Head of caudate nucleus (tissue), 42 donors: ENCODE measurements around the gene ATPAF2.

Experiments
- DNase-seq, 42 donors: peaks; one replicate each; pipeline versions ENCODE4 v3.0.0 to v3.0.0-alpha.2; 2020 to 2021; ENCODE audit warnings: mixed read lengths in 7 of 42
- intact Hi-C: fragments of 100-400 bp; cut with DNase I; formaldehyde crosslinking; loops from one replicate; pipeline ENCODE4 v1.15.0; 2022

Gene ATPAF2

DNA sequence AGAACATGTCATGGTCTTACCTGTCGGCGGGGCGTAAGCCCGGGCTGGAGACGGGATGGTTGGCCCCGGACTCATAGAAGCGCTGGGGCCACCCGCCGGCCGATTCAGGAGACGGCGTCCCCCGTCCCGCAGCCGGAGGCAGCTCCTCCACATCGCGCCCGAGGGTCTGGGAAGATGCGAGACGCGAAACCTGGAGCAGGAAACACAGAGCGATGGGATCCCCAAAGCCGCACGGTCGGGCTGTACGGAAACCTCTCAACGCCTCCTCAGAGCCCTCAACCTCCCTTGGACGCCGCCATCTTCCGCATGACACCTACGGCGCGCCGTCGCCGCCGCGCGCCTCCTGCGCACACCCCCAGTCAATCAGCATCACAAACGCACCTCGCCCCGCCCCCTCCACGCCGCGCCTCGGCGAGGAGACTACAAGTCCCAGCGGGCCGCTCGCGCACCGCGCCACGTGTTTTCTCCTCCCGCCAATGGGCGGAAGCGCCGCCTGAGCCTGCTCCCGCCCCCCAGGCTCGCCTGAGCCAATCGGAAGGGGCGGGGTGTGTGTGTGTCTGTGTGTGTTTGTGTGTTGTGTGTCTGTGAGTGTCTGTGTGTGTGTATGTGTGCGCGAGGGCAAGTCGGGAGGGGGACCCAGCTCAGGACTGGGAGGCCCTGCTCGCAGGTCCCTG lies at the start of gene ATPAF2, which contains the start of gene GID4:
Gene ATPAF2, minus strand, starts transcription at position 308 of the 674 bp plus-strand sequence. Its CDS starts 155 bp downstream, at position 153.
Gene GID4, plus strand, starts transcription at position 548 of the 674 bp plus-strand sequence. Its CDS starts 57 bp downstream, at position 605.
- intact Hi-C loops, result loop anchor here (10.0 kb wide), 1 partner anchor 224 kb away; no protein-coding TSS in a partner anchor
- peak; percentile 98 to 100 (median 100) for DNase-seq

- intact Hi-C loops, result loop anchor here (5.0 kb wide), 1 partner anchor 224 kb away; the partner anchor contains the start of gene TOP3A
- DNase-seq, result peak; percentile 81 to 96 (median 90)
These were observed 48.9 kb upstream of the ATPAF2 start, which contains the start of gene DRG2 for GRCh38 chr17:18087610-18088491. DRG2 (plus strand) TSS chr17:18087948; CDS start chr17:18088024, 76 bp downstream.

DNA sequence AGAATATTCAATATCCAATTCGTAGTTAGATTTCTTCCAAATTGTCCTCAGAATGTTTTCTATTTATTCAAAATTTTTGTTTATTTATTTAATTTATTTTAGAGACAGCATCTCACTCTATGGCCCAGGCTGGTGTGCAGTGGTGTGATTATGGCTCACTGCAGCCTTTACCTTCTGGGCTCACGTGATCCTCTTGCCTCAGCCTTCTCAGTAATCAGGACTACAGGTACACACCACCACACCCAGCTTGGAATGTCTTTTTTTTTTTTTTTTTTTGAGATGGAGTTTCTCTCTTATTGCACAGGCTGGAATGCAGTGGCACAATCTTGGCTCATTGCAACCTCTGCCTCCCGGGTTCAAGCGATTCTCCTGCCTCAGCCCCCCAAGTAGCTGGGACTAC lies 45.3 kb upstream of the ATPAF2 start:
- intact Hi-C loops, result no loop called here

GRCh38 chr17:18079543-18079942 lies 40.6 kb upstream of the ATPAF2 start:
- intact Hi-C loops, result no loop called here
- no peak for DNase-seq

More for the DNA sequence above, 45.3 kb upstream of the ATPAF2 start:
- DNase-seq, result no peak

GRCh38 chr17:18076936-18077335 lies 38.0 kb upstream of the ATPAF2 start:
- intact Hi-C loops, result no loop called here
- no peak for DNase-seq

- DNase-seq, result peak in 38 of 42 donors; percentile 8 to 86 (median 60)
- intact Hi-C loops, result no loop called here
These were observed 35.8 kb upstream of the ATPAF2 start for GRCh38 chr17:18074566-18075272.

GRCh38 chr17:18071751-18072150 lies 32.8 kb upstream of the ATPAF2 start:
- intact Hi-C loops, result no loop called here
- DNase-seq, result no peak

GRCh38 chr17:18070861-18071340 lies 31.9 kb upstream of the ATPAF2 start:
- intact Hi-C loops, result no loop called here
- peak in 4 of 42 donors; percentile 4 to 38 (median 14) for DNase-seq

DNA sequence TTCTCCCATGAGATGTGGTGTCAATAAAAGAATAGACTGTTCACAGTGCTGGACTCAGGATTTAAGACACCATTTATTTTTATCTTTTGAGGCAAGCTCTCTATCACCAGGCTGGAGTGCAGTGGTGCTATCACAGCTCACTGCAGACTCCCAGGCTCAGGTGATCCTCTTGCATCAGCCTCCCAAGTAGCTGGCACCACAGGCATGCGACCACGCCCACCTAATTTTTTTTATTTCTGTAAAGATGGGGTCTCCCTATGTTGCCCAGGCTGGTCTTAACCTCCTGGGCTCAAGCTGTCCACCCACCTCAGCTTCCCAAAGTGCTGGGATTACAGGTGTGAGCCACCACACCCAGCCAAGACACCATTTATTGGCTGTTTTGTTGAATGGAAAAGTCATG lies 30.1 kb upstream of the ATPAF2 start:
- DNase-seq, result no peak
- intact Hi-C loops, result no loop called here

DNA sequence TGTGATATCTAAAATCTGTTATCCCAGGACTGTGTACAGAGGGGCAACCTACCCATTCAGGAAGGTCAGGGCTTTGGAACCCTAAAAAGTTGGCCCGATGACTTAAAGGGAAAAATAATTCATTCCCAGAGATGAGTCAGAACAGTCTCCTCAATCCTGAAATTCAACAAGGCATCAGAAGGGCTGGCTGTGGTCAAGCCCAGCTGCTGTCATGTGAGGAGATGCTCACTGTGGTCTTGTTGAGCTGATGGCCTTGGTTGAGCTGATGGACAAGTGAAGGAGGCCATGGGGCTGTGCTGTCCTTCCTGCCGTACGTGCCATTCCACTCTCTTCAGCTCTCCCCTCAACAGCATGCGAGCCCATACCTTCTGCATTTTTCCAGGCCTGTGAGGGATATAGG lies 27.9 kb upstream of the ATPAF2 start:
- intact Hi-C loops, result no loop called here
- no peak for DNase-seq

- intact Hi-C loops, result no loop called here
These were observed 26.6 kb upstream of the ATPAF2 start for GRCh38 chr17:18065546-18065945.

GRCh38 chr17:18064053-18064452 lies 25.1 kb upstream of the ATPAF2 start:
- intact Hi-C loops, result no loop called here
- no peak for DNase-seq

More at GRCh38 chr17:18065546-18065945, 26.6 kb upstream of the ATPAF2 start:
- DNase-seq, result no peak

GRCh38 chr17:18059283-18059682 lies 20.3 kb upstream of the ATPAF2 start:
- intact Hi-C loops, result no loop called here
- DNase-seq, result no peak

GRCh38 chr17:18056214-18056613 lies 17.2 kb upstream of the ATPAF2 start:
- no peak for DNase-seq
- intact Hi-C loops, result no loop called here

GRCh38 chr17:18055597-18055996 lies 16.6 kb upstream of the ATPAF2 start:
- no peak for DNase-seq
- intact Hi-C loops, result no loop called here

- intact Hi-C loops, result no loop called here
- DNase-seq, result no peak
These were observed 6.9 kb upstream of the ATPAF2 start for GRCh38 chr17:18045691-18046350.

GRCh38 chr17:18044609-18045008 lies 5.6 kb upstream of the ATPAF2 start:
- no peak for DNase-seq
- intact Hi-C loops, result loop anchor here (5.0 kb wide), 1 partner anchor 72 kb away; the partner anchor contains the start of genes DRC3 and TOM1L2

DNA sequence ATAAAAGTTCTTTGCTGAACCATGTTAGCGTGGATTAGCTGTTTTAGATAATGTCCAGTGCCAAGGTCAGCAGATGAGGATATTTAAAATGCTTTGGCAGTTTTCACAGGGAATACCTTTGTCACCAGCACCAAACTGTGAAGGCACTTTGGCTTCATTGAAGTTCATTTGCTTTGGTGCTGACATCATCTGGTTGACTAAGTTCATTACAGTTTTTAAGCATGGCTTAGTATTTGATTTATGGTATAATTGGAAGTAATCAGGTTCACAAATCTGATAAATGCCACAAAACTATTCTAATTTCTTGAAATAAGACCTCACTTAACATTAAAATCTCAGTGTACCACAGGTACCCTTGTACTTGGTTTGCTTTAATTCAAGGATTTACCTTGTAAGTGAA lies 4.5 kb upstream of the ATPAF2 start:
- peak in 2 of 42 donors; percentile 13 to 29 for DNase-seq
- intact Hi-C loops, result loop anchor here (5.0 kb wide), 1 partner anchor 71 kb away; the partner anchor contains the start of genes DRC3 and TOM1L2
